SHP77 (cell line): ENCODE measurements around the gene BRD3OS.

Experiments used
- DNase-seq, 2 experiments: peaks; one replicate each; lab custom pipeline; 2025; lab: John Stamatoyannopoulos, UW

Gene BRD3OS

DNA sequence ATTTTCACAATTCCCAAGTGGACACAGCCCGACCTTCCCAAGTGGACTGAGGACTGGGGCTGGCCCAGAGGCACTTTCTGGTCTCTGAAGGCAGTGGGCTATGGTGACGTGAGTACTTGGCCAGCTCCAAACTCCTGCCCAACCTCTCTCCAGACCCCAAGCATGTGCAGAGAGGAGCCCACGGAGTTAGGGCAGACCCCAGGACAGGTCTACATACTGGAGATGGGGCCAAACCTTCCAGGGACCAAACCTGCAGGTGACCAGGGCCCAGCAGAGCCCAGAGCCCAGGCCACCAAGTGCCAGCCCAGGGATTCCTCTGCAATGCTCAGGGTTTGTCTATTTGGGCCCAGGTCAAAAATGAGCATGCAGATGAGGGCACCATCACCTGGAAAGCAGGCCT, 27.2 kb downstream of the BRD3OS start:
- no peak for DNase-seq

DNA sequence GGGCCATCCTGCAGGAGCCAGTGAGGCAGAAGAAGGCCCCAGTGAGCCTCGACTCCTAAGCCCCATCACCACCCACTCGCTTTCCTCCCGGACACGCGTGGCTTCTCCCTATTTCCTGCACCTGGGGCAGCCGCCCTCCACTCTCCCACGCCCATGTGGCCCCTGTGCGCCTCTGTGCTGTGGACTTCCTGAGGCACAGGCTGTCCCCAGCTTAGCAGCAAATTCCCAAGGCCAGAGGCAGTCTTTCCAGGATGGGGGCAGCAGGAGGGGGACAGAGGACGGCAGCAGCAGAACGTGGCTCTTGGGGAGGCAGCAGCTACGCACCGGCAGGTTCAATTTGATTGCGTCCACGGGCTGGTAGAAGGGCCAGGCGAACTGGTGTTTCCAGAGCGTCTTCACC, 27.7 kb downstream of the BRD3OS start:
- DNase-seq = no peak

DNA sequence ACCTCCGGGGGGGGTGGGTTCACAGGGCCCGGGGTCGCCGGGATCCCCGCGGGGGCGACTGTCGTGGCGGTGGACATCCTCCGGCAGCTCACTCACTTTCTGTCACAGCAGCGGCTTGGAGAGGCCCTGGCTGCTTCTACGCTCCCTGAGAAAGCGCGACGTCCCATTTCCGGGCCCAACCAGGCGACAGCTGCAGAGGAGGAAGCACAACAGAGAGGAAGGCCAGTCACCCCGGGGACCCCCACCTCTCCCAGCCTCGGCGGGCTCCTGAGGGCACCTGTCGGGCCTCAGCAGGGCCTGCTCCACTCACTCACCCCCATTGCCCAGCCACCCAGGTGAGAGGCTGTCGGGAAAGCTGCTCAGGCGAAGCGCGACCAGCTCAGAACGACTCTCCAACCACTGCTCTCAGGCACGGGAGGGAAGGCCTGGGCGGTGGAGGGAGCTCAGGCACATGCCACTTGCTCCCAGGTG, 28.2 kb downstream of the BRD3OS start:
- DNase-seq = no peak

DNA sequence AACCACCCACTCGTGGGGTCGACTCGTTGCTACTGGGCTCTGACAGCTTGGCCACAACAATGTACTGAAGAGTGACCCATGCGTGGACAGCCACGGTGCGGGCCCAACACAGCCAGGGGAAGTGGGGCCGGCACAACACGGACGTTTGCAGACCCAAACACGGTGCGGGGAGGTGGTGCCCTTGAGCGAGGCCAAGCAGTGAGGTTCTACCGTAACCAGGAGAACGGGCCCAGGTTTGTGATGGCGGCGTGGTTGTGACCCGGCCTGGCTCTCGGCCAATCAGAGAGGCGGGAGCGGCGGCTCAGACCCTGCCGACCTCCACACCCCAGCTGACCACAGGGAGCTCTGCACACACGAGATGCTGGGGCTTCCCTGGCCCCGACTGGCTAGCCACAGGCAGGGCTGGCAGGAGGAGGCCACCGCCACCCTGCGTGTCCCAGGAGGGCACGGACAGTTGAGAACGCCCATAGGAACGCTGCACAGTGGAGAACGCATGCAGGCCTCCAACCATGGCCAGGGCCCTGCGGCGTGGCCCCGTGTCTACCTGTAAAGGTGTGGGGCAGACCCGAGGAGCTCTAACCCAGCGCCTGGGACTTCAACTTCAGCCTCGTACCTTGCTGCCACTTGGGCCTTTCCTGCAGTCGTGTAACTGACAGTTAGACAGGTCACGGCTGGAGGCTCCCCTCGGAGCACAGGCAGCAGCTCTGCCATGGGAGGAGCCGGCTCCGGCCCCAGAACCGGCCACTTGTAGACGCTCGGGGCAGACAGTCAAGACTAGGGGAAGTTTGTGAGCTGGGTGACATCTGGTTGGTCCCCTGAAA, 28.9 kb downstream of the BRD3OS start:
- DNase-seq = no peak

DNA sequence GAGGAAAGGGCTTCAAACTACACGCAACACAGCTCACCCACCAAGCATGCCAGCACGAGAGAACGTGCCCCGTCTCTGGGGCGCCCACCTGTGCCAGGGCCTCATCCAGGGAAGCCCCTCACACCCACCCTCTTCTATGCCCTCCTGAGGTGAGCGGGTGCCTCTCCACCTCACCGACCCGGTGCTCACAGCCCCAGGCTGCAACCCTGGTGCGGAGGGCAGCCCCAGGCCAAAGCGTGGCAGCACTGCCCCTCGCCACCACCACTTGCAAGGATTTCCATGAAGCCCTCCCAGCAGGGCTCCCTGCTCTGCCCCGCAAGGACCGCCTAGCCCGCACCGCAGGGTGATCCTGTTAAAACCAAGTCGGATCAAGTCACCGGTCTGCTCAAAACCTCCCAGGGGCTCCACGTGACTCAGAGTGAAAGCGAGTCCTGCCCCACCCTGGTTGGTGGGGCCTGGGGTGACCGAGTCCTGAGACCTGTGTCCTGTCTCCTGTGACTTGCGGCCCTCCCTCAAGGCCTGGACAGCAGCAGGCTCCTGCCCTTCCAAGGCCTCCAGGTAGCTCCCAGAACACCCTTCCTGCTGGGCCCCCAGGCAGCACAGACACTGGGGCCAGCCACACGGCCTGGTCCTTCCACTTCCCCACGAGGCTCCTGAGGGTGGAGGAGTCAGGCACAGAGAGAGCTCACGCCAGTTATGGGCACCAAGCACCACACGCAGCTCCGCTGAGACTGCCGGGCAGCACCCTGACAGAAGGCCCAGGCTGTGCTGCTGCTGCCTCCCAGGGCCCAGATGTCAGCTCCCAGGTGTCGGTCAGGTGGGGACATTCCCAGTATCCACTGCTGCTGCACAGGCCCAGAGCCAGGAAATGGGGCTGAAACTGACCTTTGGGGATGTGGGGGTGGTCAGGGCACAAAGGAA, 29.9 kb downstream of the BRD3OS start:
- DNase-seq = no peak

DNA sequence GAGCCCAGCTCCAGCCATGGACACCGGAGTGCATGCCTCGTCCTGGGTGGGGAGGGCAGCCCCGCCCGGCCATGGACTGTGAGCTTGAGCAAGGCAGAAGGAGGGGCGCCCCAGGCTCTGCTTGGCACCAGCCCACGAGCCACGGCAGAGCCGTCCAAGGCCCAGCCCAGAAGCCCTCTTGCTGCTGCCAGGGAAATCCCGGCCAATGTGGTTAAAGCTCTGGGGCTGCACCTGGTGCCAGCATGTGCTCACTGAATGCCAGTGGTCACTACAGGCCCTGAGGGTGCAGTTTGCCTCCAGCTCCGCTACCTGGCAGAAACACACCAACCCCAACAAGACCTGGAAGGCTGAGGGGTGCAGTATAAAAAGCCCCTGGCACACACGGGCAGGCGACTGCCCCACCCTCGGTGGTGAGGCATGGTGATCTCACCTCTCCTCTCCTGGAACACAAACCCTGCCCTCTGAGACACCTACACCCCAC, 30.7 kb downstream of the BRD3OS start:
- no peak for DNase-seq

DNA sequence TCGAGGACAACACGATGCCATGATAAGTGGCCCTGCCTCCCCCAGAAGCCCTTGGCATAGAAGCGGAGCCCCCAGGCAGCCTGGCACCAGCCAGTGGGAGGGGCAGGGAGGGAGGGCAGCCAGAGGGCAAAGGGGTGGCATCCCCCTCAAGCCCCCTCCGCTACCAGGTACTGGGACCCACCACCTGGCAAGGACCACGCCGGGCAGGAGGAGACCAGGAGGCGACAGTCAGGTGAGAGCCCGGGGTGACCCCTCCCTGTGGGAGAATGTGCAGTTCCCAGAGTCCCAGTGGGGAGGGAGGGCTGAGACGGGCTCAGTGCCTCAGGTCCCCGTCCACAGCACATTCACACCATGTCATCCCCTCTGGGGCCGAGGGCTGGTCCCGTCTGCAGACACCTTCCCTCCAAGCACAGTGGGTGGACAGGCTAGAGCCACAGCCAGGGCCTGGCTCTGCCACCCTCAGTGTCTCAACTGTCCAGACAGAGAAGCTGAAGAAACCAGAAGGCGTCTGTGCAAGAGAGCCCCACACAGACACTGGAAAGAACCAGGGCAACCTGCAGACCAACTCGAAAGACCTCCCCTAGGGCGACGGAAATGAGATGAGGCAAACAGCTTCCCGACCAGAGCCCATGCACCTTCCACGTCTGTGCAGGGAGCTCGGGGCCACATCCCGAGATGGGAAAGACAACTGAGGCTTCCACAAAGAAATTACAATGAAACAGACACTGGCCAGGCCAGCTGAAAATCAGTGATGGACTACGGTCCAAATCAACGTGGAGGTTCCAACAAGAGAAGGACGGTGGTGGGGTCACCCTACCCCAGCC, 31.4 kb downstream of the BRD3OS start:
- no peak for DNase-seq

DNA sequence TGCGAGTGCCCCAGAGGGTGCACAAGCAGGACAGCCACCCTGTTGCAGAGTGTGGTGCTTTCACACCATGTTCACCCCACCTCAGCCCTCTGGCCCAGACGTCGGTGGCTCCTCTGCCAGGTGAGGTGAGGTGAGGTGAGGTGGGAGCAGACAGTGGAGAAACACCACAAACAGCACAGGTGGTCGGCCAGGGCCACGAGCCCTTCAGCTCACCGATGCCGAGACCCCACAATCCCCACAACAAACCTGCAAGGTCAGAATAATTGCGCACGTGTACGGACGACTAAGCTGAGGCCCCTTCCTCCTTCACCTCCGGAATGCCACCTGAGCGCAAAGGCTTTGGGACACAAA, 32.0 kb downstream of the BRD3OS start:
- no peak for DNase-seq

DNA sequence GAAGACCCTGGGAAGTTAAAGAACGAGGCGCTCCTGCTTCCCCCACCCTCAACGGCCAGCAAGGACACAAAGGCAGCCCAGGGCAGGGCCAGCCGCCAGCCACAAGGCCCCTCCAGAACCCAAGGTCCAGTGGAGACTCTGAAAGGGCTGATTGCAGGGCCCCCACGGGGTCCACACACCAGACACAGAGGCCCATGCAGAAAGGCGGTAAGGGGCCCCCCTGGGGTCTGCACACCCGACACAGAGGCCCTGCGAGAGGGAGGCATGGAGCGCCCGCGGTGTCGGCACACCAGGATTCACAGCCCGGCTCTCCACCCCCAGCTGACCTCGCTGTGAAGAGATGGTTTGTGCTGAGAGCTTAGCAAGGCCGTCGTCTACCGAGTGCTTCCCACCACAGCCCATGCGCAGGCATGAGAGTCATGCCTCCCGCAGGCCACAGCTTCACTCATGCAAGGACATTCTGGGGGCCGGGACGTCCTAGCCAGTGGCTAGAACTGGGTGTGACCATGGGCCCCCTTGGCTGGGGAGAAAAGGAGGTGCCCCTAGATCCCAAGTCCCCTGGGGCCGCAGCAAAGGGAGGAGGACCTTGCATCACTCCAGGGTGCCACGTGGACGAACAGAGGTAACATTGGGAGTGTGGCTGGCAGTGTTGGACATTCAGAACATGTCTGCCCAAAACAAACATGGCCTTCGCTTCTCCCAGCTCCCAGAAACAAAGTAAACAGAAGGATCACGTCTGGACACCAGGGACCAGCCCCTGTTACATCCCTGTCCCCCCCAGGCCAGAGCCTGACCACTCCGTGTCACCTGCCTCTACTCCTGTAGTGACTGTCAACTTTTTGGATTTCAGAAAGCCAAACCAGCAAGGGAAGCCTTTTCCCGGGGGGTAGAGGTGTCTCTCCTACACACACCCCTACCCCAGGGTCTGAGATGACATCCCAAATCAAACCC, 32.7 kb downstream of the BRD3OS start:
- no peak for DNase-seq

DNA sequence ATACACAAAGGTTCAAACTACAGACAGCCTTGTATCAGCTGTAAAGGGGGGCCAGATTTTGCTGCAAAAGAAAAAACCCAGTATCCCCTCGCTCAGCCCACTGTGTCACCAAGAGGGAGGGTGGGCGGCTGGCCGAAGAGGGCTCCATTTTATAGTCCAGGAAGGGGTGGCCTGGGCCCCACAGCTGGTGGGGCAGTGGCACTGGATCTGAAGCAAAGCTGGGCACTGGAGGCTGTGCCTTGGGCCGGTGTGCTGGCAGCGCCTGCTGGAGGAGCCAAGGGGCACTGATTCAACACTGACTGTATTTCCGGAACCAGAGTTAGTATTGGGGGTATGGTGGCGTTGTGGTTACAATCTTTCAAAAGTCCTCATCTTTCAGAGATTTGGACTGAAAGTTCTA, 33.4 kb downstream of the BRD3OS start:
- DNase-seq = no peak

DNA sequence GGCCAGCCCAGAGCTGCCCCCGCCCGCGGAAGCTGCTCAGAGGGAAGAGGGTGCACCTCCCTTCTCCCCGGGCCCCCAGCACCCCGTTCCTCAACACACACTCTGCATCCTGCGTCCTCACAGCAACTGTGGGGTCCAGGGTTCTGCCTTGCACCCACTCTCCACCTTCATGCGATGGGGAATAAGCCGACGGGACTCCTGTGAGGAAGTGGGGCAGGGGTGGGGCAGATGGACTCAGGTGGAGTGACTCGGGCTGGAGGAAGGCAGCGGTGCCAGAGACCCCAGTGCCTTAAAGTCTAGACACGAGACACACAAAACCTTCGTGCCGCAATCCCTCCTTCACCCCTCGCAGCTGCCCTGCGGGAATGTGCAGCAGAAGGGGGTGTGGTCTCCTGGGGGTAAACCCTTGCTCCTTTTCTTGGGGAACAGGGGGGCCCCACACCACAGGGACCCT, 33.9 kb downstream of the BRD3OS start:
- no peak for DNase-seq

DNA sequence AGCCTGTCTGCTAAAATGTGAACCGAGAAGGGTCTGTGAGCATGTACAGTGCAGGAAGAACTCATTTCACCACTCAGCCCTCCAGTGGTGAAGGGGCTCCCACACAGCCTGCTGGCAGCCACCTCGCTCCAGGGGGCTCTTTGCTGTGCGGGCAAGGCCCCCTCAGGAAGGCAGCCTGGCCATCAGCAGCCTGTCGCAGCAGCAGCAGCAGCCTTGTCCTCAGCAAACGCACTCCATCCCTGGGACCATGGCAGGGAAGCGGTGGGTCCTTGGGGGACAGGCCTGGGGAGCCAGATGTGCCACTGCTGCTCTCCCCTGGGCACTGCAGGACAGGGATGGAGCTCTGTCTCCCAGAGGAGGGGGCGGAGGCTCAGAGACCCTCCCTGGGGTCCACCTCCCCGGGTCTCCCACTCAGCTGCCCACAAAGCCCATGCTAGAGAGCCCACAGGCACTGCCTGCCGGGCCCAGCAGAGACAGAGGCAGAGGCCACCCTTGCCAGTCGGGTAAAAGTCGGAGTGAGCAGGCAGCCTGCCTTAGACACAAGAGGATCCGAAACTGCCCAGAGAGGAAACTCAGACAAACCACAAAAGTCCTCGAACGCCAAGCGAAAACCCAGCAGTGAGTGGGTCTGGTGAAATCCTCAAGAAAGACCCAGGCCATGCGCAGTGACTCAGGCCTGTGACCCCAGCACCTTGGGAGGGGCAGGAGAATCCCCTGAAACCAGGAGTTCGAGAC, 34.5 kb downstream of the BRD3OS start:
- DNase-seq = no peak

DNA sequence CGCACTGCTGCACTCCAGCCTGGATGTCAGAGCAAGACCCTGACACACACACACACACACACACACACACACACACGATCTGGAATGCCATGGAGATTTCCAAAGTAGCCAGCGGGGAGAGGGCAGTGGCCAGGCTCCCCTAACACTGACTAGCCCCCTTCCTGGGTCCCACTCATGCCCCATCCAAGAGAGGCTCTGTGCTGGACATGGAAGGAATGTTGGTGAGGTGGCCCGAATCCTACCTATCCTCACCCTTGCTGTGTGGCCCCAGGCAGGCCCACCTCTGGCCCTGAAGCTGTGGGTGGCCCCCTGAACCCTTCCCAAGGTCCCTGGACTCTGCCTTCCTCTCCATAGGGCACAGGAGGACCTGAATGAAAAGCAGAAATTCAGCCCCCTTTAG, 35.3 kb downstream of the BRD3OS start:
- no peak for DNase-seq

DNA sequence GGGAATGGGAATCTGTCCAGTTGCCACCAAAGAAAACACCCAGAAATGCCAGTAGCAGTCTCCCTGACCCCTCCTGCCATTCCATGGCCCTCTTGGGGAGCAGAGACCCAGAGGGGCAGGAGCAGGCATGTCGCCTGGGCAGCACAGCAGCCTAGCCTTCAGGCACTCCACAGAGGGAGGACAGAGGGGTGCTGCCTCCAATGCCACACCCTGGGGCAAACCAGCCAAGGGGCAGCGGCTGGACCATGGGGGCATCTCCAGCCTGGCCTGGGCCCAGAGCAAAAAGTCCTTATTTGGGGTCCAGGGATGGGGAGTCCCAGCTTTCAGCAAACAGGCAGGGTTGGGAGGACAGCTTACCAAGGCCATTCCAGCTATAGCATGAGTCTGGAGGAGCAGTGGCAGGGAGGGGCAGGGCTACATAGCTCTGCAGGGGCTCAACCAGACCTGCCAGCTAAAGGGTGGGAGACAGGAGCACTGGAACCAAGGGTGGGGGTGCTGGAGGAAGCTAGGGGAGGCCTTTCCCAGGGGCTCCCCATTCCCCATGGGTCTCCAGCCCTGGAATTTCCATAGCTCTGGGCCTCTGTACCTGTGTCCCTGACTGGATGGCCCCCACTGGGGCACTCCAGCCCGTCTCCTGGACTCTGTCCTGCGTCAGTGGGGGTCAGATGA, 35.9 kb downstream of the BRD3OS start:
- no peak for DNase-seq

DNA sequence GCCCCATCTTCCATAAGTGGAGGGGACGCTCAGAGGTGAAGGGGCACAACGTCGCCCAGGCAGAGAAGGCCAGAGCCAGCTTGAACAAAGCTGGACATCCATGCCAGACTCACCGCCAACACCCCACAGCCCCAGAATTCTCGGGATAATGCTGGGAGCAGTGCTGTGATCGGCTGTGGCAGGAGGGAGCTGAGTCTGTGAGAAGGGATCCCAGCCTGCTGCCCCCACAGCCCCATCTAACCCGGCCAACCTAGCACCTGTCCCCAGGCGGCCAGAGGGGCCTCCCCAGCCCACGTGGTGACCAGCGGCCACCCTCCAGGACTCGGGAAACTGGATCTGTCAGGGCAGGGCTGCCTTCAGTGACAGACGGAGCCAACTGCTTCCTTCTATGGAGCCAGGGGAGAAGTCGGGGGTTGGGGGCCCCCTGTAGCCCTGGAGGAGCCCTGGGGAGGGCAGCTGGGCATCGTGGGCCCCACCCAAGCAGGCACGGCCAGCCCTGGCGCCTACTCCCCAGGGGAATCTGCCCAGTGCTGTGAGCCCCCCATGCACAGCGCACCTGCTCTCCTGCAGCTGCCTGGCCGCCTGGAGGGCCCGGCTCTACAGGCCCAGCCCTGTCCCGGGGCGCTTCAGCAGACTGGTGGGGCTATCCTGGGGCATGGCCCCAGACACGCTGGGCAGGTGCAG, 36.5 kb downstream of the BRD3OS start:
- DNase-seq = no peak

DNA sequence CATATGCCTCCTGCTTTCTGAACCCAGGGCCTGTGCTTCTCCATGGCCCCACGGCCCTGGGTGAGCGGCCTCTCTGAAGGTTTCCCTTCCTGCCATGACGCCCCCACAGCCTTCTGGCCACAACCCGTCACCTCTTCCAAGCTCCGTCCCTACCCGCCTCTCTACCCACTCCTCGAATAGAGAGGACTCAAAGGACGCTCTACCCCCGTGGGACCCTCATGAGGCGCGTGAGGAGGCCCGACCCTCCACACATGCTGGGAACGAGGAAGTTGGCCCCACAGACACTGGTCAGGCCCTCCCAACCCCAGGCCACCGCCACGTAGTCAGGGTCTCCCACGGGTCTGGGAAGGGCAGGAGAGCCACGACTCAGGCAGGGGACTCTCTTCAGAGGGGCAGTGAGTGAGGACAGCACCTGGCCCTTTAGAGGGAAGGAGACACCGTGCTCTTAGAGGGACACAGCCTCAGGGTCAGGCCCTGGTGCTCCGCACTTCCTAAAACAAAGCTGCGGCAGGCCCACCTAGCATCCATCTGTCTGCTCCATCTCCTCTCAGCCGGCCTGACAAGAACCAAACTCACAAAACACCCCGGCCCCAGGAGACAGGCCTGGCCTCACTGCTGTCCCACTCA, 37.3 kb downstream of the BRD3OS start:
- DNase-seq = no peak

DNA sequence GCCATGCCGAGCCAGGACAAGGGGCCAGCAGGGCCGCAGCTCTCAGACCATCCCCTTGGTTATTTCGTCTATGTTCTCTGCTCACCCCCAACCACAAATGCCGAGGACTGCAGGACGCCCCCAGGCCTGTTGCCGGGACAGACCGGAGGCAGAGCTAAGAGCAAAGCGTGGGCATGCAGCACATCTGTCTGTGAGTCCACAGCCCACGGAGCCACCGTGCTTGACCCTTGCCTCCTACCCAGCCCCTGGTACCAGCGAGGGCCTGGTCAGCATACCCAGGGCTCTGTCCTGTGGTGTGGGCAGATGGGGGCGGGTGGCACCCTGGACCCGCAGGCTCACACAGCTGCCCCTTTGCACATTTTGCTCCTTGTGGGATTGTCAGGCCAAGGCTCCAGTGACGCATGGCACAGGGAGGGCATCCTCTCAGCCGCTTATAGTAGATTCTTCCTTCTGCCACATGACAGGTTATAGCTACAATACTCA, 37.8 kb downstream of the BRD3OS start:
- no peak for DNase-seq
